GM23338 (cell line): ENCODE data around the gene CCDC3.

Experiments used
- EZH2 ChIP-seq: fragments of 200-600 bp; sonication (generic); IDR thresholded peaks from one replicate; pipeline ENCODE4 v1.8.0; 2017; ENCODE audit warnings: antibody characterized with exemption, mild to moderate bottlenecking, low read depth; ENCODE audit not compliant: unreplicated experiment
- EZH2phosphoT487 ChIP-seq: fragments of 200-600 bp; sonication (generic); IDR thresholded peaks from one replicate; pipeline ENCODE4 v1.8.1; 2018; ENCODE audit warnings: antibody characterized with exemption; ENCODE audit not compliant: unreplicated experiment
- JUNB ChIP-seq: IDR thresholded peaks from one replicate; pipeline ENCODE4 v1.6.1; 2016; ENCODE audit warnings: antibody characterized with exemption; ENCODE audit not compliant: unreplicated experiment
- POLR2AphosphoS5 ChIP-seq: IDR thresholded peaks from 2 replicates; pipeline ENCODE4 v1.6.1; 2016; ENCODE audit warnings: antibody characterized with exemption, low read depth
- ZNF114 ChIP-seq: fragments of 250-450 bp; sonication (Bioruptor Pico); IDR thresholded peaks from 2 replicates; pipeline ENCODE4 v1.5.0; 2020; ENCODE audit warnings: mild to moderate bottlenecking, moderate library complexity
- TF ChIP-seq, protein P1 (sequence below), 2 experiments: fragments of 200-600 bp in 1 of 2; sonication (generic) in 1 of 2; conservative IDR thresholded peaks; 2 replicates each; pipeline versions ENCODE4 v1.5.1 to v1.6.1; 2016 to 2017; ENCODE audit warnings: antibody characterized with exemption in 2 of 2, low read depth in 2 of 2, mild to moderate bottlenecking in 2 of 2, moderate library complexity in 1 of 2
- TF ChIP-seq, protein P2 (sequence below): IDR thresholded peaks from one replicate; pipeline ENCODE4 v1.6.1; 2018; ENCODE audit warnings: antibody characterized with exemption; ENCODE audit not compliant: unreplicated experiment
- TF ChIP-seq, protein P3 (sequence below): IDR thresholded peaks from 2 replicates; pipeline ENCODE4 v1.6.1; 2016; ENCODE audit warnings: antibody characterized with exemption

DNA sequence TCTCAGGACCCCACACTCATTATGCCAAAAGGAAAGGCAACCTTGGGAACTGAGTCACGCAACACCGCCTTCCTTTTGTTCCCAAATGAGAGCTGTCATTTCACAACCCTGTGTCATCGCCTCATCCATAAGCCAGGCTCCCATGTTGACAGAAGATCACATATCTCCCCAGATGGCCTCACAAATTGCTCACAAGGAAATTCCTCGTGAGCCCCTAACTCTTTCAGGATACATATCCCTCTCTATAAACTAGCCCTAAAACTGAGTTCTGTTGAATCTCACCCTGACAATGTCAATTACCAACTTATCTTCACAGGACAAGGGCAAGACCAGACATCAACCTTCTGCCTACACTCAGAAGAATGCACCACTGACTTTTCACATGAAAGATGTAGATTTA, 22.6 kb downstream of the CCDC3 start:
- TF ChIP-seq, protein P1, sequence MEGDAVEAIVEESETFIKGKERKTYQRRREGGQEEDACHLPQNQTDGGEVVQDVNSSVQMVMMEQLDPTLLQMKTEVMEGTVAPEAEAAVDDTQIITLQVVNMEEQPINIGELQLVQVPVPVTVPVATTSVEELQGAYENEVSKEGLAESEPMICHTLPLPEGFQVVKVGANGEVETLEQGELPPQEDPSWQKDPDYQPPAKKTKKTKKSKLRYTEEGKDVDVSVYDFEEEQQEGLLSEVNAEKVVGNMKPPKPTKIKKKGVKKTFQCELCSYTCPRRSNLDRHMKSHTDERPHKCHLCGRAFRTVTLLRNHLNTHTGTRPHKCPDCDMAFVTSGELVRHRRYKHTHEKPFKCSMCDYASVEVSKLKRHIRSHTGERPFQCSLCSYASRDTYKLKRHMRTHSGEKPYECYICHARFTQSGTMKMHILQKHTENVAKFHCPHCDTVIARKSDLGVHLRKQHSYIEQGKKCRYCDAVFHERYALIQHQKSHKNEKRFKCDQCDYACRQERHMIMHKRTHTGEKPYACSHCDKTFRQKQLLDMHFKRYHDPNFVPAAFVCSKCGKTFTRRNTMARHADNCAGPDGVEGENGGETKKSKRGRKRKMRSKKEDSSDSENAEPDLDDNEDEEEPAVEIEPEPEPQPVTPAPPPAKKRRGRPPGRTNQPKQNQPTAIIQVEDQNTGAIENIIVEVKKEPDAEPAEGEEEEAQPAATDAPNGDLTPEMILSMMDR (conservative IDR thresholded peaks at IDR 0.05; ENCODE audit: low read depth in 2 of 2) = no peak
- no peak for TF ChIP-seq EZH2
- no peak for TF ChIP-seq JUNB
- TF ChIP-seq, protein P2, sequence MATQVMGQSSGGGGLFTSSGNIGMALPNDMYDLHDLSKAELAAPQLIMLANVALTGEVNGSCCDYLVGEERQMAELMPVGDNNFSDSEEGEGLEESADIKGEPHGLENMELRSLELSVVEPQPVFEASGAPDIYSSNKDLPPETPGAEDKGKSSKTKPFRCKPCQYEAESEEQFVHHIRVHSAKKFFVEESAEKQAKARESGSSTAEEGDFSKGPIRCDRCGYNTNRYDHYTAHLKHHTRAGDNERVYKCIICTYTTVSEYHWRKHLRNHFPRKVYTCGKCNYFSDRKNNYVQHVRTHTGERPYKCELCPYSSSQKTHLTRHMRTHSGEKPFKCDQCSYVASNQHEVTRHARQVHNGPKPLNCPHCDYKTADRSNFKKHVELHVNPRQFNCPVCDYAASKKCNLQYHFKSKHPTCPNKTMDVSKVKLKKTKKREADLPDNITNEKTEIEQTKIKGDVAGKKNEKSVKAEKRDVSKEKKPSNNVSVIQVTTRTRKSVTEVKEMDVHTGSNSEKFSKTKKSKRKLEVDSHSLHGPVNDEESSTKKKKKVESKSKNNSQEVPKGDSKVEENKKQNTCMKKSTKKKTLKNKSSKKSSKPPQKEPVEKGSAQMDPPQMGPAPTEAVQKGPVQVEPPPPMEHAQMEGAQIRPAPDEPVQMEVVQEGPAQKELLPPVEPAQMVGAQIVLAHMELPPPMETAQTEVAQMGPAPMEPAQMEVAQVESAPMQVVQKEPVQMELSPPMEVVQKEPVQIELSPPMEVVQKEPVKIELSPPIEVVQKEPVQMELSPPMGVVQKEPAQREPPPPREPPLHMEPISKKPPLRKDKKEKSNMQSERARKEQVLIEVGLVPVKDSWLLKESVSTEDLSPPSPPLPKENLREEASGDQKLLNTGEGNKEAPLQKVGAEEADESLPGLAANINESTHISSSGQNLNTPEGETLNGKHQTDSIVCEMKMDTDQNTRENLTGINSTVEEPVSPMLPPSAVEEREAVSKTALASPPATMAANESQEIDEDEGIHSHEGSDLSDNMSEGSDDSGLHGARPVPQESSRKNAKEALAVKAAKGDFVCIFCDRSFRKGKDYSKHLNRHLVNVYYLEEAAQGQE = no peak
- TF ChIP-seq POLR2AphosphoS5 = no peak
- TF ChIP-seq, protein P3, sequence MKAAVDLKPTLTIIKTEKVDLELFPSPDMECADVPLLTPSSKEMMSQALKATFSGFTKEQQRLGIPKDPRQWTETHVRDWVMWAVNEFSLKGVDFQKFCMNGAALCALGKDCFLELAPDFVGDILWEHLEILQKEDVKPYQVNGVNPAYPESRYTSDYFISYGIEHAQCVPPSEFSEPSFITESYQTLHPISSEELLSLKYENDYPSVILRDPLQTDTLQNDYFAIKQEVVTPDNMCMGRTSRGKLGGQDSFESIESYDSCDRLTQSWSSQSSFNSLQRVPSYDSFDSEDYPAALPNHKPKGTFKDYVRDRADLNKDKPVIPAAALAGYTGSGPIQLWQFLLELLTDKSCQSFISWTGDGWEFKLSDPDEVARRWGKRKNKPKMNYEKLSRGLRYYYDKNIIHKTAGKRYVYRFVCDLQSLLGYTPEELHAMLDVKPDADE = no peak
- TF ChIP-seq EZH2phosphoT487 = no peak
- no peak for TF ChIP-seq ZNF114 (CRISPR knock-in tag)
